GM18499 (cell line): ENCODE measurements around the gene KNDC1.
"Not testable (repeated sequence)": the region's sequence is repeated elsewhere in the genome, so short reads cannot be mapped to it uniquely, and the experiment has no call there.

ENCODE experiments used
- ATAC-seq: cut with Tn5 transposase; IDR thresholded peaks from one replicate; pipeline ENCODE4 v1.9.1; 2021; ENCODE audit warnings: moderate number of reproducible peaks; ENCODE audit not compliant: insufficient read depth, unreplicated experiment

KNDC1 gene

GRCh38 chr10:133159950-133160825 lies at the start of gene KNDC1:
Gene KNDC1 (plus strand): TSS chr10:133160219. CDS start chr10:133160468, 249 bp downstream.
- no peak for ATAC-seq

- no peak for ATAC-seq
Measured at GRCh38 chr10:133110609-133111275, 49.3 kb upstream of the KNDC1 start.

- not testable (repeated sequence) for ATAC-seq
Measured at GRCh38 chr10:133111640-133112039, 48.4 kb upstream of the KNDC1 start.

- no peak for ATAC-seq
Measured at GRCh38 chr10:133113146-133113830, 46.7 kb upstream of the KNDC1 start.

- no peak for ATAC-seq
Measured at GRCh38 chr10:133113847-133114246, 46.2 kb upstream of the KNDC1 start.

- no peak for ATAC-seq
Measured at GRCh38 chr10:133114251-133114650, 45.8 kb upstream of the KNDC1 start.

- no peak for ATAC-seq
Measured at GRCh38 chr10:133114726-133115452, 45.1 kb upstream of the KNDC1 start.

- no peak for ATAC-seq
Measured at GRCh38 chr10:133115453-133115842, 44.6 kb upstream of the KNDC1 start.

- ATAC-seq: no peak
Measured at GRCh38 chr10:133115976-133116375, 44.0 kb upstream of the KNDC1 start.

GRCh38 chr10:133116455-133116854 lies 43.6 kb upstream of the KNDC1 start:
- ATAC-seq: no peak

GRCh38 chr10:133117036-133117687 lies 42.9 kb upstream of the KNDC1 start:
- no peak for ATAC-seq

GRCh38 chr10:133117688-133118071 lies 42.3 kb upstream of the KNDC1 start:
- ATAC-seq: no peak

- no peak for ATAC-seq
Measured at GRCh38 chr10:133121479-133121878, 38.5 kb upstream of the KNDC1 start.

GRCh38 chr10:133122171-133122935 lies 37.7 kb upstream of the KNDC1 start:
- ATAC-seq: no peak

- no peak for ATAC-seq
Measured at GRCh38 chr10:133123050-133123745, 36.8 kb upstream of the KNDC1 start.

- ATAC-seq: no peak
Measured at GRCh38 chr10:133123746-133124356, 36.2 kb upstream of the KNDC1 start.

GRCh38 chr10:133124357-133125211 lies 35.4 kb upstream of the KNDC1 start:
- ATAC-seq: no peak
